Epithelial cell of prostate (primary cell): ENCODE data around the gene HOTAIR.
A peak's percentile ranks its signal among the peaks of the same experiment; 100 is the strongest.

Experiments
- DNase-seq: peaks from one replicate; pipeline ENCODE4 v3.0.0-alpha.2; 2011; ENCODE audit warnings: low read depth, low spot score
- H3K27ac ChIP-seq: fragments of 450-650 bp; 2 replicates; pipeline ENCODE4 v1.5.1; 2017; ENCODE audit warnings: mild to moderate bottlenecking

The HOTAIR gene

GRCh38 chr12:53950437-53950773 is 24.3 kb downstream of the HOTAIR start:
- DNase-seq: no peak
- H3K27ac ChIP-seq: no peak overlapping the region

DNA sequence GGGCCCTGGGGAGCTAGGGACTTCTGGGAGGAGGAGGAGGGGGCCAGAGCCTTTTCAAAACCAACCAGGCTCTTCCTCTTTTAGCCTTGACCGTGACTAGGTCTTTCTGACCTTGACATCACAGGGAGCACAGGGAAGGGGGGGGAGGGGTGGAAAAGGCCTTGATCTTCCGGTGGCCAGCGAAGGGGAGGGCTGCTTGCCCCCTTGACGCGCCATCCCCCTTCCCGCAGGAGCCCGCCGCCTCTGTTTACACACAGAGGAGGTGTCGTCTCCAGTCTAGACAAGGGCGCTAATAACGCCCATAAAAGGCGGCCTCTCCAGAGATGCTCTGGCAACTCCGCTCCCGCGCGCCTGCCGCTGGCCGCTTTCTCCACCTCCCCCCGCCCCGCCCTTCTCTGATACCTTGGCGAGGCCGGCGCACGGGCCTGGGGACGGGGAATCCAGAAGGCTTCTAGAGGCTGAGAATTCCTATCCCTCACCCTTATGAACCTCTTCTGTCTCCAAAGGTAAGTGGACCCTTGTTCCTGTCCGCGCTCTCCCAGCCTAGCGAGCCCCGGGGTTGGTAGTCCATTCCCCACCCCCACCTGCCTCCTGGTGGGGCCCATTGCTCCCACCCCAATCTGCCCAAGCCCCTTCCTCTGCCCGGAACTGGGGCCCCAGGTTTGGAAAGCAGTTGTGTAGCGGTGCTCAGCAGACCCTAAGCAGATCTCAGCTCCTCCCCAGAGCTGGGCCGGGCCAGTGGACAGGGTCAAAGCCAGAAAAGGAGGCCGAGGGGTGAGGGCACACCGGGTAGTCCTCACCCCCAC is 24.9 kb downstream of the HOTAIR start:
- DNase-seq: no peak

DNA sequence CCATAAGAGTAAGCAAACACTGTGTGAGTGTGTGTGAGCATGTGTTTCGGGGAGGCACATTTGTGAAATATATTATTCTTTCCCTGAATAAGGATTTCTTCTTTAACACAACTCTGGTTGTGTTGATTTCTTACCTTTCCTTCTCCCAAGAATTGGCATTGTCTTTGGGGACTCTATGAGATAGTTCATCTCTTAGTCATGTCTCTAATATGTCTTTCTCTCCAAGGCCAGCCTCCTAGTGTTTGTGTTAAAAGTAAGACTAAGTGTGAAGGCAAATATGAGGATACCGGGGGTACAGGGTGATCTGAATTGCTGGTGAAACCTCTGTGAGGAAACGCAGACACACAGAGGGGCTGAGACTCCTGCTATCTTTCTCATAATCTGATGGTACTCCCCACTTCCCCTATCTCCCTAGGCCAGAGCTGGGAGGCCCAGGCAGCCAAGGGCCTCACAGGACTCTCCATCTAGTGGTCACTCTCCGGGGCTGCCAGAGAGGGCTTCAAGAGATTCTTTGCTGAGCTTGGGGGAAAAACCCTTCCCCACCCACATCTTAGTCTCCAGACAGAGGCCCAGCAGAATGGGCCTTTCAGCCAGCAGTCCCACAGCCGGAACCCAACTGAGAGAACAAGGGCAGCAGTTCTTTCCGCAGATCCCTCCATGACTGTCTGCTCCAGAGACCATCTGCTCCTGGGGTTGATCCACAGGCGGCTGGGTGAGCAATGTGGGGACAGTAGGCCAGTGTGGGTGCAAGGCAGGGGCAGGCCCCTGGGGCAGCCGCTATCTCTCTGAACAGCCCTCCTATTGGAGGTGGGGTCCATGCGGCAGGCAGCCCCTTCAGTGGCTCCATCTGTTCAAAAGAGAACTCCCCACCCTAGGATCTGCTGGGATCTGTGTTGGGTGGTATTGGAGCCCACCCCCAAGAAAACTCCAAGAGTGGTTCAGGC is 25.8 kb downstream of the HOTAIR start:
- no peak overlapping the region for H3K27ac ChIP-seq
- no peak for DNase-seq

More for the DNA sequence above, 24.9 kb downstream of the HOTAIR start:
- H3K27ac ChIP-seq: no peak overlapping the region

- no peak overlapping the region for H3K27ac ChIP-seq
- no peak for DNase-seq
Observed at GRCh38 chr12:53947743-53948142, 27.0 kb downstream of the HOTAIR start.

DNA sequence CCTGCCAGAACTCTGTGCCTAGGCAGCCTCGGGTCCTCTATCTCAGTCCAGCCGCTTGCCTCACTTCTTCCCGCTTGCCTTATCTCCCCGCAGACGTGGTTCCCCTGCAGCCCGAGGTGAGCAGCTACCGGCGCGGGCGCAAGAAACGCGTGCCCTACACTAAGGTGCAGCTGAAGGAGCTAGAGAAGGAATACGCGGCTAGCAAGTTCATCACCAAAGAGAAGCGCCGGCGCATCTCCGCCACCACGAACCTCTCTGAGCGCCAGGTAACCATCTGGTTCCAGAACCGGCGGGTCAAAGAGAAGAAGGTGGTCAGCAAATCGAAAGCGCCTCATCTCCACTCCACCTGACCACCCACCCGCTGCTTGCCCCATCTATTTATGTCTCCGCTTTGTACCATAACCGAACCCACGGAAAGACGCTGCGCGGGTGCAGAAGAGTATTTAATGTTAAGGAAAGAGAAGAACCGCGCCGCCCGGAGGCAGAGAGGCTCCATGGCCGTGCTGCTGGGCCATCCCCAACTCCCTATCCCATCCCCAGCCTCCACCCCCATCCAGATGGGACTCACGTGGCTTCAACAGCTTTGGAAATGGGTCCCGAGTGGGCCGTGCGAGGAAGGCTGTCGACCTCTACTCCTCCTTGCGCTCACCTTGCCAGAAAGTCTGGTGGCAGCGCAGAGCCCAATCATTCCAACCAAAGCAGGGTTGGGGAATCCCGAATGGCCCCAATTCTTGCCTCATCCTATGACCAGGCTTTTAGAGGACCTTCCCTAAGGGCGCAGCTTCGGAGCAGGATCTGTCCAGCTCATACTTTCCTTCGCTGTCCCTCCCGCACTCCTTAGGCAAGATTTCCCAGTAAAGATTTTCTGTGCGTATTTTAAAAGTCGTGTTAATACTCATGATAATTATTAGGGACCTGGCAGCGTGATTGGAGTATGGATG is 29.6 kb downstream of the HOTAIR start:
- H3K27ac ChIP-seq: no peak overlapping the region
- no peak for DNase-seq

GRCh38 chr12:53944209-53944608 is 30.5 kb downstream of the HOTAIR start:
- no peak overlapping the region for H3K27ac ChIP-seq
- no peak for DNase-seq

DNA sequence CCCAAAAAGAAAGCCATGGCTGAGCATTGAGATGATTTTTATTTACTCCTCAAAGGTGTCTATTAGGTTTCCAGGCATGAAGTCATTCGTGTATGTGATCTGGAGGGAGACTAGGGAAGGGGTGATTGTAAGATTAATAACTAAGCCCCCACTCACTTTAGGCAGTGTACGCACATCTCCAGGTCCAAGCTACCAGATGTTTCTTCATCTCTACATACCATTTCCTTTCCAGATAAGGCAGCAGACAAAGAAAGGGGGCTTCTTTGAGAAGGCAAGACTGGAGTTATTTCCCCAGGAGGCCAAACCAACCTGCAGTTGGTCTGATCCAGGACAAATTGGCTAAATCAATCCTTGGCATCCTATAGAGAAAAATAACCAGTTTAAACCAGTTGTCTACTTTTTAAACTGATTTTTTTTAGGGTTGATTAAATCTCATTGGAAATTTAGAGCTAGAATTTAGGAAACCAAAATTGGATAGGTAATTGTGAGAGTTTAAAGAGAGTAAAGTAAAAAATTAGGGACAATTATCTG is 32.2 kb downstream of the HOTAIR start:
- no peak overlapping the region for H3K27ac ChIP-seq
- DNase-seq: no peak

- no peak for DNase-seq
- H3K27ac ChIP-seq: no peak overlapping the region
Observed at GRCh38 chr12:53941750-53942149, 33.0 kb downstream of the HOTAIR start.

- no peak overlapping the region for H3K27ac ChIP-seq
- DNase-seq: no peak
Observed at GRCh38 chr12:53941187-53941586, 33.6 kb downstream of the HOTAIR start.

DNA sequence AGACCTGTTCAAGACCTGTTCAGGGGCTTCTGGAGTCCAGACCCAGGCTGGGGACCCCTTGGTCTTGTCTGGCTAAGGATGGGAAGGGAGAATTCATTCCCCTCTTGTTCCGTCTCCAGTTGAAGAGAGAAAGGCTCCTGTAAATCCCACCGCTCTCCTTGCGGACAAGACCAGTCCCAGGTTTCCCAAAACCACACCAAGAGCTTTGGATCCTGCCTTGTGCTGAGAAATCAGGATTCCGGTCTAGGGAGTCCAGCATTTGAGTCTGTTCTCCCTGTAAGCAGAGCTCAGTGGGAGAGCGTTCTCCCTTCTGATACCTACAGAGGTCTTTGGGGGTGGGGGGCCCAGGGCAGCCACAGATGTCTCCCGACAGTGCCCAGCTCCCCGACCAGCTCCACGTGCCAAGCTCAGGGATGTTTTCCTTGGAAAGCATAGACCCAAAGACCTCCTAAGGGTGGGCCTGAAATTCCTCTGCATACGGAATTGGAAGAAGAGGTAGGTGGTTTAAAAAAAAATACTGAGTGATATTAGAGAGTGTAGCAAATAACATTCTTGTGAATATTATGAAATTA is 34.2 kb downstream of the HOTAIR start:
- DNase-seq: no peak
- H3K27ac ChIP-seq: no peak overlapping the region

GRCh38 chr12:53939141-53940108 is 35.3 kb downstream of the HOTAIR start:
- no peak overlapping the region for H3K27ac ChIP-seq
- DNase-seq: peak; percentile 27

DNA sequence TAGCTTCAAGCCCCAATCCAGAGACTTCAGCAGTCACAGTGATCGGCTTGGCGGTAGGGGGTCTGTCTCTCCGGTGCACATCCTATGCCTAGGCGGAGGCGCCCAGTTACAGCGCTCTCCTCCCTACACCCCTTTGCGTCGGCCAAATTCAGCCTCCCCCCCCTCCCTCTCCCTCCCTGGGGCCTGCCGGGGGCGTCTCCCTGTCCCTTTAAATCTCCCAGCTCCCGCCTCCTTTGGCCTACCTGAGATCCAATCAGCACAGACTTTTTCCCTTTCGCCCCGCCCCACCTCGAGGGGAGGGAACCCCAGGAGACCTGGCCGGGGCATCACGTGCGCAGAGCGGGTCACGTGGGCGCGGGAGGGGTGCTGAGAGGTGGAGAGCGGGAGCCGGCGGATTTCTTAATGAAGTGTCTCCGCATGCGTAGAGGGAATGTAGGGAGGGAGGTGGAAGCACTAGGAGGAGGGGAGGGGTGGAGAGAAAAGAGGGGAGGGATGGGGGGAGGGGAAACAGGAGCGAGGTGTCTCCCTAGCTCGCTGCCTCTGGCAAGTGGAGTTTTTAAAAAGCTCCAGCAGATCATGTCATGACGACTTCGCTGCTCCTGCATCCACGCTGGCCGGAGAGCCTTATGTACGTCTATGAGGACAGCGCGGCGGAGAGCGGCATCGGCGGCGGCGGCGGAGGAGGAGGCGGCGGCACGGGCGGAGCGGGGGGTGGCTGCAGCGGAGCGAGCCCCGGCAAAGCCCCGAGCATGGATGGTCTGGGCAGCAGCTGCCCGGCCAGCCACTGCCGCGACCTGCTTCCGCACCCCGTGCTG is 36.2 kb downstream of the HOTAIR start, which contains the start of gene HOXC13:
Gene HOXC13, plus strand, starts transcription at position 506 of the 815 bp plus-strand sequence. Its CDS starts 76 bp downstream, at position 582.
- DNase-seq: peak; percentile 89
- H3K27ac ChIP-seq: no peak within 1 kb of the TSS

GRCh38 chr12:53937596-53938325 is 37.0 kb downstream of the HOTAIR start:
- no peak overlapping the region for H3K27ac ChIP-seq
- no peak for DNase-seq

DNA sequence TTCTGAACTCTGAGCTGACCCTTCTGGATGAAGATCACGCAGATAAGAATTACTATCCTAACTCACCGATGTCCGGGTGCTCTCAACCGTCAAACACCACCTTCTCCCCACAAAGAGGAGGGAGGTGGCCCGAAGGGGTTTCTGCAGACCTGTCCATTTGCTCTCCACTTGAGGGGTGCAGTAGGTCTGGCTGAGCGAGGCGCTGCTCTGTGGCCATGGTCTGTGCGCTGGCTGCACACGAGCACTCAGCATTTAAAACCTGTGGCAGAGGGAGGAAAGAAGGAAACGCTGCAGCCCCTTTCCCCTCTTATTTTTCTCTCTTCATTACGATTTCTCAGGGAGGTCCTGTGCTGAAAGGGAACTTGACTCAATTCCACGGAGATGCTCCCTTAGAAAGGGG is 37.7 kb downstream of the HOTAIR start:
- DNase-seq: no peak
- H3K27ac ChIP-seq: no peak overlapping the region

DNA sequence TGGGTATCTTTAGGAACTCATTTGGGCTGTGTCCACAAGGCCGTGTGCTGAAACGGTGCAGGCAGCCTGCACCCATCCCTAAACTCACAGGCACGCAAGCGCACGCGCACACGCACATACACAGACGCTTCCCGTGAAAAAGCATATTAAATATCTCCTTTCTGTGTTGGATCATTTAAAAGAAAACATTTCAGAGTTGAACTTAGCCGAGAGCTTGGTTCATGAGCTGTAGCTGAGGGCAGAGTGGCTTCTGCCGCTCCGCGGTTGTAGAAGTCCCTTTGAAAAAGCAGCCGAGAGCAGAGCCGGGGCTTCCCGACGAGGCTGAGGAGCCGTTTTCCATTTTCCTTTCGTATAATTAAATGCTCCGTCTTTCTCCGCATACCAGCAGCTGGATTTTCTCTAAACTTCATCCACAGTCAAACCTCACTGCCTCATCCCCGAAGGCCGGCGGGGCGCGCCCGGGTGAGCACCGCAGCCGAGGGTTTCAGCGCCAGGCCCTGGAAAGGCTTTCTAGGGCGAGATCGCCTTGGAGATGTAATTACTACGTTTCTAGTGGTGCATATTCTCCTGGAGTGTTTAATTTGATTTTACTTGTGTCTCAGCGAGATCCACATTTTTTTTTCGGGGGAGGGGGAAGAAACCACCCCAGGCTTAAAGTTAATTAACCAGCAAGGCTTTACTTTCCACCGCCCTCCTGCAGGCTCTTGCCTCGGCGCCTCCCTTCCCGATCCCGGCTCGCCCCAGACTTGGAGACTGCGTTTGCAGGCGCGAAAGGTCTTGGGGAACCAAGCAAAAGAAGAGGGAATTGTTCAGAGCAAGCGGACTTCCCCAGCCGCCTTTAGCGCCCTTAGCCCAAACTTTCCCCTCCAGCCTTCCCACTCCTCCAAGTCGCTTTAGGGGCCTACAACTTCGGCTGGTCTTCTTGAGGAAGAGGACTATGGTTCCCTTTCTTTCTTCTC is 39.1 kb downstream of the HOTAIR start:
- no peak for DNase-seq
- no peak overlapping the region for H3K27ac ChIP-seq

- no peak for DNase-seq
- no peak overlapping the region for H3K27ac ChIP-seq
Observed at GRCh38 chr12:53932915-53933314, 41.8 kb downstream of the HOTAIR start.
